ENCODE measurements around the gene ACTRT2.

- TF ChIP-seq CTCF (IDR thresholded peaks at IDR 0.05) (no peak), EP300 (IDR thresholded peaks at IDR 0.05) (no peak), POLR2A (IDR thresholded peaks at IDR 0.05) (no peak)
Observed at GRCh38 chr1:3034162-3034561, 12.9 kb downstream of the ACTRT2 start.
